ENCODE results near the gene NEK2. TPM values are rescaled to one million over a fixed set of nuclear protein-coding genes. Genes with fewer than 3 reads are reported as not detected.
"Not testable (repeated sequence)": the region's sequence is repeated elsewhere in the genome, so short reads cannot be mapped to it uniquely, and the experiment has no call there.

NEK2 gene
- total RNA-seq, 1 donor from 2014 or later: 3.1 TPM

- H3K4me1 ChIP-seq (ENCODE audit: control insufficient read depth in 3 of 3, insufficient read depth in 3 of 3, low read length in 3 of 3): peaks cover 8 to 12% (median 10%) of the 10 kb centered on the region in 3 donors
- H3K9me3 ChIP-seq (ENCODE audit: control insufficient read depth in 3 of 3, low read length in 3 of 3): no peaks in the 10 kb centered on the region
- no peak overlapping the region for H3K4me3 ChIP-seq (ENCODE audit: low read length in 3 of 3)
- no peak overlapping the region for H3K27ac ChIP-seq (ENCODE audit: low read depth, low read length)
- no peak overlapping the region for H3K9ac ChIP-seq (ENCODE audit: low read depth in 1 of 3, low read length in 3 of 3)
- no peaks in the 10 kb centered on the region for H3K36me3 ChIP-seq (ENCODE audit: control insufficient read depth in 3 of 3, insufficient read depth in 3 of 3, low read length in 3 of 3)
- no peaks in the 10 kb centered on the region for H3K27me3 ChIP-seq (ENCODE audit: control insufficient read depth in 3 of 3, insufficient read depth in 3 of 3, low read length in 3 of 3)
These were observed 47.0 kb downstream of the NEK2 start for GRCh38 chr1:211628417-211628816.

DNA sequence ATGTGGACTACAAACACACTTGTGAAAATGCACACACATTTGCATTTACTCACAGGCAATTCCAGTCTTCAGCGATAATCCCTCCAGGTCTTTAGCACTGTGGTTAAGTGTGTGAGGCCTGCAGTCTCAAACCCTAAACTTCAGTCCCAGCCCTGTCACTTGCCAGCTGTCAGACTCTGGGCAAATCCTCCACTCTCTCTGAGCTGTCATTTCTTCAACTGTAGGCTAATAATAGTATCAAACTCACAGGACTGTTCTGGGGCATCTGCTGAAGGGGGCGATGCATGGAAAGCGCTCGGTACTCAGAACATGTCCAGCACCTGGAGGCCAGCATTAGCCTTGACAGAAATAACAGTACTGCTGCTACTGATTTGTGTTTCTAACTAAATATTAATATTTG is 48.2 kb downstream of the NEK2 start:
- H3K36me3 ChIP-seq (ENCODE audit: control insufficient read depth in 3 of 3, insufficient read depth in 3 of 3, low read length in 3 of 3): no peaks in the 10 kb centered on the region
- no peak overlapping the region for H3K9ac ChIP-seq (ENCODE audit: low read depth in 1 of 3, low read length in 3 of 3)
- H3K4me1 ChIP-seq (ENCODE audit: control insufficient read depth in 3 of 3, insufficient read depth in 3 of 3, low read length in 3 of 3): peaks cover 0 to under 1% (median 0%) of the 10 kb centered on the region in 3 donors
- H3K4me3 ChIP-seq (ENCODE audit: low read length in 3 of 3): no peak overlapping the region
- H3K27me3 ChIP-seq (ENCODE audit: control insufficient read depth in 3 of 3, insufficient read depth in 3 of 3, low read length in 3 of 3): no peaks in the 10 kb centered on the region
- H3K27ac ChIP-seq (ENCODE audit: low read depth, low read length): no peak overlapping the region
- H3K9me3 ChIP-seq (ENCODE audit: control insufficient read depth in 3 of 3, low read length in 3 of 3): no peaks in the 10 kb centered on the region

DNA sequence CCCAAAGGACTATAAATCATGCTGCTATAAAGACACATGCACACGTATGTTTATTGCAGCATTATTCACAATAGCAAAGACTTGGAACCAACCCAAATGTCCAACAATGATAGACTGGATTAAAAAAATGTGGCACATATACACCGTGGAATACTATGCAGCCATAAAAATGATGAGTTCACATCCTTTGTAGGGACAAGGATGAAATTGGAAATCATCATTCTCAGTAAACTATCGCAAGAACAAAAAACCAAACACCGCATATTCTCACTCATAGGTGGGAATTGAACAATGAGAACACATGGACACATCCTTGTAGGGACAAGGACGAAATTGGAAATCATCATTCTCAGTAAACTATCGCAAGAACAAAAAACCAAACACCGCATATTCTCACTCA is 49.6 kb downstream of the NEK2 start:
- H3K4me1 ChIP-seq (ENCODE audit: control insufficient read depth in 3 of 3, insufficient read depth in 3 of 3, low read length in 3 of 3); H3K9me3 ChIP-seq (ENCODE audit: control insufficient read depth in 3 of 3, low read length in 3 of 3); H3K27me3 ChIP-seq (ENCODE audit: control insufficient read depth in 3 of 3, insufficient read depth in 3 of 3, low read length in 3 of 3); H3K36me3 ChIP-seq (ENCODE audit: control insufficient read depth in 3 of 3, insufficient read depth in 3 of 3, low read length in 3 of 3); H3K27ac ChIP-seq (ENCODE audit: low read depth, low read length); H3K4me3 ChIP-seq (ENCODE audit: low read length in 3 of 3); H3K9ac ChIP-seq (ENCODE audit: low read depth in 1 of 3, low read length in 3 of 3): not testable (repeated sequence)

- no peak overlapping the region for H3K27ac ChIP-seq (ENCODE audit: low read depth, low read length)
- no peak overlapping the region for H3K9ac ChIP-seq (ENCODE audit: low read depth in 1 of 3, low read length in 3 of 3)
- H3K9me3 ChIP-seq (ENCODE audit: control insufficient read depth in 3 of 3, low read length in 3 of 3): no peaks in the 10 kb centered on the region
- no peaks in the 10 kb centered on the region for H3K27me3 ChIP-seq (ENCODE audit: control insufficient read depth in 3 of 3, insufficient read depth in 3 of 3, low read length in 3 of 3)
- H3K4me1 ChIP-seq (ENCODE audit: control insufficient read depth in 3 of 3, insufficient read depth in 3 of 3, low read length in 3 of 3): peaks cover 0 to 4% (median 0%) of the 10 kb centered on the region in 3 donors
- H3K4me3 ChIP-seq (ENCODE audit: low read length in 3 of 3): no peak overlapping the region
- no peaks in the 10 kb centered on the region for H3K36me3 ChIP-seq (ENCODE audit: control insufficient read depth in 3 of 3, insufficient read depth in 3 of 3, low read length in 3 of 3)
These were observed 50.4 kb downstream of the NEK2 start for GRCh38 chr1:211625040-211625439.

- H3K9ac ChIP-seq (ENCODE audit: low read depth in 1 of 3, low read length in 3 of 3): no peak overlapping the region
- H3K36me3 ChIP-seq (ENCODE audit: control insufficient read depth in 3 of 3, insufficient read depth in 3 of 3, low read length in 3 of 3): no peaks in the 10 kb centered on the region
- H3K4me3 ChIP-seq (ENCODE audit: low read length in 3 of 3): no peak overlapping the region
- H3K4me1 ChIP-seq (ENCODE audit: control insufficient read depth in 3 of 3, insufficient read depth in 3 of 3, low read length in 3 of 3): peaks cover 0 to 4% (median 0%) of the 10 kb centered on the region in 3 donors
- no peaks in the 10 kb centered on the region for H3K27me3 ChIP-seq (ENCODE audit: control insufficient read depth in 3 of 3, insufficient read depth in 3 of 3, low read length in 3 of 3)
- no peaks in the 10 kb centered on the region for H3K9me3 ChIP-seq (ENCODE audit: control insufficient read depth in 3 of 3, low read length in 3 of 3)
- H3K27ac ChIP-seq (ENCODE audit: low read depth, low read length): no peak overlapping the region
These were observed 51.9 kb downstream of the NEK2 start for GRCh38 chr1:211623515-211623914.

DNA sequence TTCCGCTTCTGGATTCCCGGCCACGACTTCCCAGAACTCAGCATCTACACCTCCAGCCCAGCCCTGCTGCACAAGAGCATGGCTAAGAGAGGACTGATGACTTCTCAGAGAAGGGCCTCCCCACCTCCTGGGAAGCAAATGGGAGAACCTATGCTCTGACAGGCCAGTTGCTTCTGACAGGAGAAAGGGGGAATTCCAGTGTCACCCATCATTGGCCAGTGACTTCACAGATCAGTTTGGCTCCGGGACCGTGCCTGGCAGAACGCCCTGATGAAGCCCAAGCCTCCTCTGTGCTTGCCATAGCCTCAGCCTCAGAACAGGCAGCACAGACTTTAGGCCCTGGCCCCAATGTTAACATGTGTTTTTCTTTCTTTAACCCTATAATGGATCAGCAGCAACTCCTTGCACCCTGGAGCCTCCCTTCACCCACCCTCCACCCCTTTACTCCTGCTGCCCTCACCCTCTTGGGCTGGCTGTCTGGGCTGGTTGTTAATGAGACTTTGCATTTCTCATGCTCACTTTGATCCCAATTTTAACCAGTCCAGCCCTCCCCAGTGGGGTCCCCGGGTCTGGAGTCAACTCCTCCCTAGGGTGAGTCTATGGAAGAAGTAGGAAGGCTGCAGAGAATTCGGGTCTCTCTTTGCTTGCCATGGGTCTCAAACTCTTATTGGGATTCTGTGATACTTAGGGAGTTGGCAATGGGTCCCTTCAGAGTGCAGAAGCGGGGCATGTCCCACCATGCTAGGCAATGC is 53.8 kb downstream of the NEK2 start:
- Histone ChIP-seq H3K36me3 (ENCODE audit: control insufficient read depth in 3 of 3, insufficient read depth in 3 of 3, low read length in 3 of 3) (no peaks in the 10 kb centered on the region), H3K9me3 (ENCODE audit: control insufficient read depth in 3 of 3, low read length in 3 of 3) (no peaks in the 10 kb centered on the region), H3K27me3 (ENCODE audit: control insufficient read depth in 3 of 3, insufficient read depth in 3 of 3, low read length in 3 of 3) (no peaks in the 10 kb centered on the region), H3K27ac (ENCODE audit: low read depth, low read length) (no peak overlapping the region), H3K4me1 (ENCODE audit: control insufficient read depth in 3 of 3, insufficient read depth in 3 of 3, low read length in 3 of 3) (peaks cover 2 to 4% (median 2%) of the 10 kb centered on the region in 3 donors), H3K9ac (ENCODE audit: low read depth in 1 of 3, low read length in 3 of 3) (no peak overlapping the region), H3K4me3 (ENCODE audit: low read length in 3 of 3) (no peak overlapping the region)

DNA sequence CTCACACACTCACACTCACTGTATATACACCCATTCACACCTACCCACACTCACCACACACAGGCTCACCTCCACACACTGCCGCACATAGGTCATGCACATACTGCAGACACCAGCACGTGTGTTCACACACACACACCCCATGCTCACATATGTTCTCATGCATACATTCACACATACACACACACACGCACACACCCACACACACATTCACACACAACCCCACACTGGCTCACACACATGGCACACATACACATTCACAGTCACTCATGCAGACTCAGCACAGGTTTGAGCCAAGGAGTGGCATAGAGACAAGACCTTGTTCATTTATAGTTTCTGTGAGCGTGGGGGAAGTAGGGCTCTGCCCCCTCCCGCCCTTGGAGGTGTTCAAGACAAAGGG is 55.3 kb downstream of the NEK2 start:
- no peak overlapping the region for H3K27ac ChIP-seq (ENCODE audit: low read depth, low read length)
- H3K27me3 ChIP-seq (ENCODE audit: control insufficient read depth in 3 of 3, insufficient read depth in 3 of 3, low read length in 3 of 3): no peaks in the 10 kb centered on the region
- H3K9ac ChIP-seq (ENCODE audit: low read depth in 1 of 3, low read length in 3 of 3): no peak overlapping the region
- no peaks in the 10 kb centered on the region for H3K36me3 ChIP-seq (ENCODE audit: control insufficient read depth in 3 of 3, insufficient read depth in 3 of 3, low read length in 3 of 3)
- no peak overlapping the region for H3K4me3 ChIP-seq (ENCODE audit: low read length in 3 of 3)
- peaks cover 2 to 7% (median 4%) of the 10 kb centered on the region in 3 donors for H3K4me1 ChIP-seq (ENCODE audit: control insufficient read depth in 3 of 3, insufficient read depth in 3 of 3, low read length in 3 of 3)
- H3K9me3 ChIP-seq (ENCODE audit: control insufficient read depth in 3 of 3, low read length in 3 of 3): no peaks in the 10 kb centered on the region

DNA sequence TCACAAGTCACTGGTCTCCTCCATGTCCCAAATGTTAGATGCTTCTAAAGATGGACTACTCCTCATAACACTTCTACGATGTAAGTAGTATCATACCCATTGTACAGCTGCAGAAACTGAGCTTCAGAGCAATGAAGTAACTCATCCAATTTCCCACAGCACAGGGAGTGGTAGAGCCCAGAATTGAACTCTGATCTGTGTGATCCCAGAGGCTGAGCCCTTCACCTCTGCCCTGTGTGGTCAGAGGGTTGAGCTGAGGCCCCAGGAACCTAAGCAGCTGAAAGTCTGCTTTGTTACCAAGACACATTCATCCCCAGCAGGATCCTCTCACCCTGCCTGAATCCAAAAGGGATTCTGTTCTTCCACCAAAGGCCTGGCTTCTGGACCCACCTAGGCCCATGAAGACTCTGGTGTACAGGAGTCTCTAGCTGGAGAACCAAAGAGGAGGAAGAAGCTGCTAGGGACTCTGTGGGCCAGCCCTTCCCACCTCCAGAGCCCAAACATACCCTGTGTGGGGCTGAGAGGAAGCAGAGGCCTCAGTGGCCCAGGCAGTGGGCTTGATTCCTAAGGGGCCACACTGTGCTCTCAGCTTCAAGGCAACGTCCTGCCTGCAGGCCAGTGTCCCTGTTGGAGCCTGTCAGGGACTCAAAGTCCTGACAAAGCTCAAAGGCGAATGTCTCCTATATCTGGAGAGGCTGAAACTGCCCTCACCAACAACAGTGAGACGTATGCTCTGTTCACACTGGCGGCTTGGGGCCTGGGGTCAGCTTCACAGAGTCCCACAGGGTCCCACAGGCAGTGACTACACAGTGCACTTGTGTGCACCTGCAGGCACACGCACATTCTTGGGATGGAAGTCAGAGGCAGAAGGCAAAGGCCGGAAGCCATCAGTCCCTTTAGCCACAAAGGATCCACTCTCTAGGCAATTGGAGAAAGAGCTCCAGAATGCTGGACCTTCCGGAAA is 56.1 kb downstream of the NEK2 start:
- H3K4me3 ChIP-seq (ENCODE audit: low read length in 3 of 3): no peak overlapping the region
- H3K36me3 ChIP-seq (ENCODE audit: control insufficient read depth in 3 of 3, insufficient read depth in 3 of 3, low read length in 3 of 3): no peaks in the 10 kb centered on the region
- H3K27ac ChIP-seq (ENCODE audit: low read depth, low read length): no peak overlapping the region
- H3K9ac ChIP-seq (ENCODE audit: low read depth in 1 of 3, low read length in 3 of 3): no peak overlapping the region
- H3K27me3 ChIP-seq (ENCODE audit: control insufficient read depth in 3 of 3, insufficient read depth in 3 of 3, low read length in 3 of 3): no peaks in the 10 kb centered on the region
- peaks cover 2 to 7% (median 4%) of the 10 kb centered on the region in 3 donors for H3K4me1 ChIP-seq (ENCODE audit: control insufficient read depth in 3 of 3, insufficient read depth in 3 of 3, low read length in 3 of 3)
- no peaks in the 10 kb centered on the region for H3K9me3 ChIP-seq (ENCODE audit: control insufficient read depth in 3 of 3, low read length in 3 of 3)

- no peak overlapping the region for H3K27ac ChIP-seq (ENCODE audit: low read depth, low read length)
- H3K27me3 ChIP-seq (ENCODE audit: control insufficient read depth in 3 of 3, insufficient read depth in 3 of 3, low read length in 3 of 3): no peaks in the 10 kb centered on the region
- no peaks in the 10 kb centered on the region for H3K9me3 ChIP-seq (ENCODE audit: control insufficient read depth in 3 of 3, low read length in 3 of 3)
- no peaks in the 10 kb centered on the region for H3K36me3 ChIP-seq (ENCODE audit: control insufficient read depth in 3 of 3, insufficient read depth in 3 of 3, low read length in 3 of 3)
- H3K4me1 ChIP-seq (ENCODE audit: control insufficient read depth in 3 of 3, insufficient read depth in 3 of 3, low read length in 3 of 3): peaks cover 8 to 22% (median 17%) of the 10 kb centered on the region in 3 donors
- H3K9ac ChIP-seq (ENCODE audit: low read depth in 1 of 3, low read length in 3 of 3): no peak overlapping the region
- H3K4me3 ChIP-seq (ENCODE audit: low read length in 3 of 3): no peak overlapping the region
These were observed 58.5 kb downstream of the NEK2 start for GRCh38 chr1:211616965-211617297.

All from skeletal muscle tissue (tissue), 4 donors.